Thoracic aorta (tissue), 2 donors: Measurements from ENCODE around the gene CABLES2. TPM values are rescaled to one million over a fixed set of nuclear protein-coding genes. Genes with fewer than 3 reads are reported as not detected.

Experiments
- ATAC-seq: fragments of 150-250 bp; one replicate; pipeline ENCODE4 v1.8.0; 2017; ENCODE audit warnings: low read depth; ENCODE audit not compliant: insufficient number of reproducible peaks, low FRiP score
- DNase-seq: peaks from one replicate; pipeline ENCODE4 v3.0.0-alpha.2; 2020; ENCODE audit warnings: low spot score
- H3K27ac ChIP-seq, 2 donors: fragments of 200-600 bp; sonication (generic); 1 replicate in 1 of 2; 2 replicates in 1 of 2; pipeline ENCODE4 v1.5.1; 2016; ENCODE audit warnings: mild to moderate bottlenecking in 2 of 2, moderate library complexity in 2 of 2
- H3K27me3 ChIP-seq: fragments of 200-600 bp; sonication (generic); replicated peaks from 2 replicates; pipeline ENCODE4 v1.6.0; 2016; ENCODE audit warnings: mild to moderate bottlenecking; ENCODE audit not compliant: insufficient read depth
- H3K36me3 ChIP-seq: fragments of 200-600 bp; sonication (generic); one replicate; pipeline ENCODE4 v1.5.1; 2016
- H3K4me1 ChIP-seq, 2 donors: fragments of 200-600 bp; sonication (generic); 1 replicate in 1 of 2; 2 replicates in 1 of 2; pipeline versions ENCODE4 v1.5.1 to v1.6.0; 2016; ENCODE audit warnings: low read depth in 2 of 2, mild to moderate bottlenecking in 1 of 2; ENCODE audit not compliant: control insufficient read depth in 1 of 2
- H3K4me3 ChIP-seq: fragments of 200-600 bp; sonication (generic); 2 replicates; pipeline ENCODE4 v1.5.1; 2016; ENCODE audit warnings: mild to moderate bottlenecking
- H3K9me3 ChIP-seq: fragments of 200-600 bp; sonication (generic); 2 replicates; pipeline ENCODE4 v1.5.1; 2016
- total RNA-seq, 2 donors: library from RNA; depleted of rRNA; stranded (reverse); fragments of >200 nt; gene quantifications; one replicate each; pipeline versions ENCODE4 v1.1.0 to v1.2.3, GENCODE V29; 2016
- TF ChIP-seq, protein P1 (sequence below): fragments of 200-600 bp; sonication (generic); IDR thresholded peaks from one replicate; pipeline ENCODE4 v1.5.1; 2019; ENCODE audit warnings: antibody characterized with exemption

Gene CABLES2
- total RNA-seq, 2 donors from 2014 or later = 2.1 to 9.2 TPM

- ATAC-seq = no peak
- H3K27ac ChIP-seq = no peak overlapping the region
- no peaks in the 10 kb centered on the region for H3K4me1 ChIP-seq
- H3K4me3 ChIP-seq = no peak overlapping the region
- TF ChIP-seq, protein P1, sequence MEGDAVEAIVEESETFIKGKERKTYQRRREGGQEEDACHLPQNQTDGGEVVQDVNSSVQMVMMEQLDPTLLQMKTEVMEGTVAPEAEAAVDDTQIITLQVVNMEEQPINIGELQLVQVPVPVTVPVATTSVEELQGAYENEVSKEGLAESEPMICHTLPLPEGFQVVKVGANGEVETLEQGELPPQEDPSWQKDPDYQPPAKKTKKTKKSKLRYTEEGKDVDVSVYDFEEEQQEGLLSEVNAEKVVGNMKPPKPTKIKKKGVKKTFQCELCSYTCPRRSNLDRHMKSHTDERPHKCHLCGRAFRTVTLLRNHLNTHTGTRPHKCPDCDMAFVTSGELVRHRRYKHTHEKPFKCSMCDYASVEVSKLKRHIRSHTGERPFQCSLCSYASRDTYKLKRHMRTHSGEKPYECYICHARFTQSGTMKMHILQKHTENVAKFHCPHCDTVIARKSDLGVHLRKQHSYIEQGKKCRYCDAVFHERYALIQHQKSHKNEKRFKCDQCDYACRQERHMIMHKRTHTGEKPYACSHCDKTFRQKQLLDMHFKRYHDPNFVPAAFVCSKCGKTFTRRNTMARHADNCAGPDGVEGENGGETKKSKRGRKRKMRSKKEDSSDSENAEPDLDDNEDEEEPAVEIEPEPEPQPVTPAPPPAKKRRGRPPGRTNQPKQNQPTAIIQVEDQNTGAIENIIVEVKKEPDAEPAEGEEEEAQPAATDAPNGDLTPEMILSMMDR = no peak
- no peaks in the 10 kb centered on the region for H3K27me3 ChIP-seq
- no peaks in the 10 kb centered on the region for H3K9me3 ChIP-seq
- peaks cover 52% of the 10 kb centered on the region for H3K36me3 ChIP-seq
- DNase-seq = no peak
Measured at GRCh38 chr20:62346398-62347150, 60.5 kb downstream of the CABLES2 start.

DNA sequence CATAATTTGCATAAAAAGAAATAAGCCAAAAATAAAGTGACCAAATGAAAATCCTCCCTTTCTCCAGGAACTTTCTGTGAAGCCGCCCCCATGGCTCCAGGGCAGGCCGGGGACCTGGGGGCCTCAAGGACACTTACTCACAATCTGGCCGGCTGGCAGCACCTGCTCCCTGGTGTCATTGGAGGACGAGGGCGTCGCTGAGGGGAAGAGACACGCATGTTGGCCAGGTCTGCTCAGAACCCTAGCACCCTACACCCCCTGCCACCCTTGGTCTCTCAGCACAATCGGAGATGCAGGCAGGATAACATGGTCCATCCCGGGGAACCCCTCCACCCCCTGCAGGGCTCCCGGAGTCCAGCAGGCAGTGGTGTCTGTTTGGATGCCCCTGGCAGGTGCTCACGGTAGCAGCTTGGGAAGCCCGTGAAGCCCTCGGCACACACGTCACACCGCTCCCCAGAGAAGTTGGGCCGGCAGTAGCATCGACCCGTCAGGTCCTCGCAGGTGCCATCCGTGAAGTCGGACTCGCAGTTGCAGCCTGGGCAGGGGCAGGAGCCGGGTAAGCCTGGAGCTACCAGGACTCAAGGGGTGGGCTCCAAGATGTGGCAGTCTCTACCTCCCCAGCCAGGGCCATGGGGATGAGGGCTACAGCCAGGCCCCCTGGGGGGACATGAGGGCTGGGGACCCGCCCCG, 61.3 kb downstream of the CABLES2 start:
- no peak overlapping the region for H3K4me3 ChIP-seq
- no peaks in the 10 kb centered on the region for H3K9me3 ChIP-seq
- H3K36me3 ChIP-seq = peaks cover 46% of the 10 kb centered on the region
- H3K27ac ChIP-seq = no peak overlapping the region
- ATAC-seq (no peak), DNase-seq (no peak)
- TF ChIP-seq, protein P1 = no peak
- H3K4me1 ChIP-seq = no peaks in the 10 kb centered on the region
- no peaks in the 10 kb centered on the region for H3K27me3 ChIP-seq

GRCh38 chr20:62344782-62345181, 62.3 kb downstream of the CABLES2 start:
- H3K36me3 ChIP-seq = peaks cover 42% of the 10 kb centered on the region
- no peak overlapping the region for H3K4me3 ChIP-seq
- no peaks in the 10 kb centered on the region for H3K9me3 ChIP-seq
- ATAC-seq = no peak
- no peaks in the 10 kb centered on the region for H3K4me1 ChIP-seq
- TF ChIP-seq, protein P1 = no peak
- DNase-seq = no peak
- H3K27ac ChIP-seq = no peak overlapping the region
- H3K27me3 ChIP-seq = no peaks in the 10 kb centered on the region

DNA sequence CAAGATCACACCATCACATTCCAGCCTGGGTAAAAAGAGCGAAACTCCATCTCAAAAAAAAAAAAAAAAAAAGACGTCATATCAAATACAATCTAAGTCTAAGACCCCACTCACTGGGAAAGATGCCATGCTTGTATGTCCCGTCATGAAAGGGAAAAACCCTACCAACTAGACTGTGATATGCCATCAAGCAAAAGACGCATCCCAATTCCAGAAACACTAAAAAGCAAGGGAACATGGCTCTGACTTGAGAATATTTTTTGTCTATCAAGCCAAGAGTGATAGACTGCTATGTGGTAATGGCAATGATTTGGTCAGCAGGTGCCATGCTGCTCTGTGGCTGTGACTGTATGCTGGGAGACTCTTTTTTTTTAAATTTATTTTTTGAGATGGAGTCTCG, 63.0 kb downstream of the CABLES2 start:
- DNase-seq (no peak), ATAC-seq (no peak)
- Histone ChIP-seq H3K27me3 (no peaks in the 10 kb centered on the region), H3K4me1 (no peaks in the 10 kb centered on the region), H3K27ac (no peak overlapping the region), H3K36me3 (peaks cover 47% of the 10 kb centered on the region), H3K4me3 (no peak overlapping the region), H3K9me3 (no peaks in the 10 kb centered on the region)
- TF ChIP-seq, protein P1 = no peak

DNA sequence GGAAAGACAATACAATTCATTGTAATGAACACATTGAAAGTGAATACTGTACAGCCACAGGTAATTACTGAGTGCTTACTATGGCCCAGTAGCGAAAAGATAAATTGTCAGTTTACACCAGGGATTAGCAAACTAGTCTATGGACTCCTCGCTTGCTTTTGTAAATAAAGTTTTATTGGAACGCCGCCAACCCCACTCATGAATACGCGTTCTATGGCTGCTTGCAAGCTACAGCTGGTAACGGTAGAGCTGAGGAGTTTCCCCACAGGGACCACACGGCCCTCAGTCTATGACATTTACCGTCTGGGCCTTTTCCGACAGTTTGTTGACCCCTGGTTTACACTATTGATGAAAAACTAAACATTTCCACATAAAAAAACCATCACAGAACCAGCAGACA, 64.2 kb downstream of the CABLES2 start:
- TF ChIP-seq, protein P1 = no peak
- ATAC-seq (no peak), DNase-seq (no peak)
- peaks cover 51% of the 10 kb centered on the region for H3K36me3 ChIP-seq
- no peak overlapping the region for H3K27ac ChIP-seq
- H3K9me3 ChIP-seq = no peaks in the 10 kb centered on the region
- no peaks in the 10 kb centered on the region for H3K27me3 ChIP-seq
- no peaks in the 10 kb centered on the region for H3K4me1 ChIP-seq
- H3K4me3 ChIP-seq = no peak overlapping the region
